HG03064 (cell line): Measurements from ENCODE around the gene GPT2.
"Not testable (repeated sequence)": the region's sequence is repeated elsewhere in the genome, so short reads cannot be mapped to it uniquely, and the experiment has no call there.

ENCODE experiments used
- ATAC-seq: cut with Tn5 transposase; IDR thresholded peaks from one replicate; pipeline ENCODE4 v1.9.1; 2021; ENCODE audit warnings: low read depth; ENCODE audit not compliant: unreplicated experiment

Gene GPT2

GRCh38 chr16:46918400-46918799, 34.2 kb downstream of the GPT2 start:
- ATAC-seq = no peak

GRCh38 chr16:46918905-46919792, 35.0 kb downstream of the GPT2 start:
- peak; percentile 80 for ATAC-seq

- ATAC-seq = no peak
Observed at GRCh38 chr16:46920402-46921068, 36.4 kb downstream of the GPT2 start.

- ATAC-seq = no peak
Observed at GRCh38 chr16:46922239-46922638, 38.1 kb downstream of the GPT2 start.

- no peak for ATAC-seq
Observed at GRCh38 chr16:46923513-46924295, 39.5 kb downstream of the GPT2 start.

- no peak for ATAC-seq
Observed at GRCh38 chr16:46924402-46924801, 40.2 kb downstream of the GPT2 start.

GRCh38 chr16:46926470-46927225, 42.5 kb downstream of the GPT2 start:
- ATAC-seq = no peak

- ATAC-seq = no peak
Observed at GRCh38 chr16:46927273-46927672, 43.1 kb downstream of the GPT2 start.

- no peak for ATAC-seq
Observed at GRCh38 chr16:46928811-46929210, 44.6 kb downstream of the GPT2 start.

GRCh38 chr16:46929378-46930332, 45.5 kb downstream of the GPT2 start:
- peak; percentile 62 for ATAC-seq

GRCh38 chr16:46930861-46931260, 46.7 kb downstream of the GPT2 start:
- no peak for ATAC-seq

- no peak for ATAC-seq
Observed at GRCh38 chr16:46932802-46933201, 48.6 kb downstream of the GPT2 start.

GRCh38 chr16:46937536-46937935, 53.4 kb downstream of the GPT2 start:
- ATAC-seq = no peak

GRCh38 chr16:46944713-46945112, 60.6 kb downstream of the GPT2 start:
- not testable (repeated sequence) for ATAC-seq

GRCh38 chr16:46947900-46948547, 63.9 kb downstream of the GPT2 start:
- ATAC-seq = no peak

- ATAC-seq = no peak
Observed at GRCh38 chr16:46948548-46949166, 64.5 kb downstream of the GPT2 start.

GRCh38 chr16:46949241-46949892, 65.2 kb downstream of the GPT2 start:
- no peak for ATAC-seq

GRCh38 chr16:46950009-46950408, 65.8 kb downstream of the GPT2 start:
- no peak for ATAC-seq
